Neural cell (in vitro differentiated cells): Measurements from ENCODE around the gene SYCP1.

Experiments
- CTCF ChIP-seq: fragments of 450-650 bp; IDR thresholded peaks from 2 replicates; pipeline ENCODE4 v1.5.1; 2014; ENCODE audit warnings: antibody characterized with exemption, mild to moderate bottlenecking, moderate library complexity; ENCODE audit not compliant: poor library complexity, severe bottlenecking
- POLR2AphosphoS5 ChIP-seq: IDR thresholded peaks from 2 replicates; pipeline ENCODE4 v1.6.1; 2012

- TF ChIP-seq CTCF, result no peak
- no peak for TF ChIP-seq POLR2AphosphoS5
These were observed 166.5 kb downstream of the SYCP1 start for GRCh38 chr1:115021145-115021544.
